Measurements from ENCODE around the gene TBL3.

DNA sequence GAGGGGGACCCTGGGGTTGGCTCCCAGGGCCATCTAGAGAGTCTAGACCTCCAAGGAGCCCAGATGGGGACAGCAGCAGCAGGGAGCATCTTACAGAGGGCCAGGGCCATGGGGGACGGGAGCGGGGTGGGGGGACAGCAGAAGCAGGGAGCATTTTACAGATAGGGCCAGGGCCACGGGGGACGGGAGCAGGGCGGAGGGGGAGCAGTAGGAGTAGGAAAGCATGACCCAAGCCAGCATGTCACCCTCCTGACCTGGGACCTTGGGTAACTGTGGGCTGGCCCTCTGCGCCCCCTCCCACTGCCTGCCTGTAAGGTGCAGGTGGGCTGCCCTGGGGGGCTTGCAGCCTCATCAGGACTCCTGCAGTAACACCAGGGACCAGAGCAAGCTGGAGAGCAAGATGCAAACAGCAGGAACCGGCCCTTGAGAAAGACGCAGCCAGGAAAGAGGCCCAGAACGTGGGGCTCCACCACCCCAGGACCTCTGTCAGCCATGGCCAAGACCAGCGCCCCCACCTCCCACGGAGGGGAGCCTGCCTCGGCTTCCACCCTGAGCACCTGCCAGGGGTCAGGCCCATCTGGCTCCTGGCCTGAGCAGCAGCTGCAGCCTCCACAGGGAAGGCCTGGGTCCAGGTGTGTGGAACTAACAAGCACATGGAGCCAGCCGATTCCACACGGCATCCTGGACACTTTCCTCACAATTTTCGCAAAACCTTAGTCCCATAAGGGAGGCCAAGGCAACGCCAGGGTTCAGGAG lies 35.4 kb downstream of the TBL3 start:
- TF ChIP-seq, protein P1, sequence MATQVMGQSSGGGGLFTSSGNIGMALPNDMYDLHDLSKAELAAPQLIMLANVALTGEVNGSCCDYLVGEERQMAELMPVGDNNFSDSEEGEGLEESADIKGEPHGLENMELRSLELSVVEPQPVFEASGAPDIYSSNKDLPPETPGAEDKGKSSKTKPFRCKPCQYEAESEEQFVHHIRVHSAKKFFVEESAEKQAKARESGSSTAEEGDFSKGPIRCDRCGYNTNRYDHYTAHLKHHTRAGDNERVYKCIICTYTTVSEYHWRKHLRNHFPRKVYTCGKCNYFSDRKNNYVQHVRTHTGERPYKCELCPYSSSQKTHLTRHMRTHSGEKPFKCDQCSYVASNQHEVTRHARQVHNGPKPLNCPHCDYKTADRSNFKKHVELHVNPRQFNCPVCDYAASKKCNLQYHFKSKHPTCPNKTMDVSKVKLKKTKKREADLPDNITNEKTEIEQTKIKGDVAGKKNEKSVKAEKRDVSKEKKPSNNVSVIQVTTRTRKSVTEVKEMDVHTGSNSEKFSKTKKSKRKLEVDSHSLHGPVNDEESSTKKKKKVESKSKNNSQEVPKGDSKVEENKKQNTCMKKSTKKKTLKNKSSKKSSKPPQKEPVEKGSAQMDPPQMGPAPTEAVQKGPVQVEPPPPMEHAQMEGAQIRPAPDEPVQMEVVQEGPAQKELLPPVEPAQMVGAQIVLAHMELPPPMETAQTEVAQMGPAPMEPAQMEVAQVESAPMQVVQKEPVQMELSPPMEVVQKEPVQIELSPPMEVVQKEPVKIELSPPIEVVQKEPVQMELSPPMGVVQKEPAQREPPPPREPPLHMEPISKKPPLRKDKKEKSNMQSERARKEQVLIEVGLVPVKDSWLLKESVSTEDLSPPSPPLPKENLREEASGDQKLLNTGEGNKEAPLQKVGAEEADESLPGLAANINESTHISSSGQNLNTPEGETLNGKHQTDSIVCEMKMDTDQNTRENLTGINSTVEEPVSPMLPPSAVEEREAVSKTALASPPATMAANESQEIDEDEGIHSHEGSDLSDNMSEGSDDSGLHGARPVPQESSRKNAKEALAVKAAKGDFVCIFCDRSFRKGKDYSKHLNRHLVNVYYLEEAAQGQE (IDR thresholded peaks at IDR 0.05), result no peak
- no peak for TF ChIP-seq CTCF (IDR thresholded peaks at IDR 0.05; ENCODE audit: low read depth, low read length, missing input control)
- no peak for TF ChIP-seq JUND (IDR thresholded peaks at IDR 0.05)
